Activated CD4-positive, alpha-beta T cell treated with anti-CD3 and anti-CD28 coated beads, Interleukin-2, Interleukin-4, amounts not matched to agents 100 ng/mL and 50 ng/mL, durations not matched to agents 16 hours and 8 hours (primary cell): ENCODE results near the gene ITGB2.

Experiments used
- DNase-seq: peaks from one replicate; pipeline ENCODE4 v3.0.0-alpha.2; 2020; ENCODE audit warnings: low spot score

The ITGB2 gene

GRCh38 chr21:44920694-44921604, at the start of gene ITGB2:
Gene ITGB2, minus strand, starts transcription at chr21:44920899. Its CDS starts 10,117 bp downstream, at chr21:44910782.
- DNase-seq = peak; percentile 84

GRCh38 chr21:44969931-44970755, 49.4 kb upstream of the ITGB2 start:
- DNase-seq = no peak

- DNase-seq = no peak
Measured at GRCh38 chr21:44969066-44969670, 48.5 kb upstream of the ITGB2 start.

DNA sequence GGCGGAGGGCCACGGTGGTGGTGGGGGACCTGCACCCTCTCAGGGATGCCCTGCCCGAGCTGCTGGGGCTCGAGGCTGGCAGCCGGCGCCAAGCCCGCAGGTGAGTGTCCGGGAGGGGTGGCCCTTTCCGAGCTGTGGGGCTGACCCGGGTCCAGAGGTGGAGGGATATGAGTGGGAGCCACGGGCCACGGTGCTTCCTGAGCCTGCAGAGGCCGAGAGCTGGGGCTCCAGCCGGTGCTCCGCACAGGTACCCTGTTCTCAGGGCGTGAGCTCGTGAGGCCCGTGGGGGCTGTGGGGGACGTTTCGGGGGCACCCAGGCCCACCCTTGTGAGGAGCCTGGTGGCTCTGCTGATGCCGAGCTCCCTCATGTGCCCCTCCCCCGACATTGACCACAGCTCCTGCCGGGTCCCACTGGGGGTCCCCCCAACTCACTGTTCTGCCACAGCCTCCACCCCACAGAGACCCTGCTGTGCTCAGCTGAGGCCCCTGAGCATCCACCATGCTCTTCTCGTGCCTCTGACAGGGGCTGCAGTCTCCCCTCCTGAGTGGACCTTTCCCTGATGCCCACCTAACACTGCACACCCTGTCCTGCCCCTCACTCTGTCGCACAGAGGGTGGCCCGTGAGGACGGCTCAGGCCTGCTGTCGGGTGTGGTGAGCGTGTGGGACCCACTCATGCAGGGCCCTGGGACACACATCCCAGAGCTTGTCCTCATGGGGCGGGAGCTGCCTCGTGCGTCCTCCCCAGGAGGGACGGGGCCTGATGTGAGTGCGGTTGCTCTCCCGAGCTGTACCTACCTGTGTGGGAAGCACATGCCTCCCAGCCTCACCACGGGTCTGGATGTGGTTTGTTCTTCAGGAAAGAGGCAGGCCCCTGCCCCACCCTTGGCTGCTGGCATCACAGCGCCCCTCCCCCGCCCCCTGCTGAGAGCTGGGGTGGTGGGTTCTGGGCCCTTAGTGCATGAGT, 46.7 kb upstream of the ITGB2 start:
- DNase-seq = no peak

- DNase-seq = no peak
Measured at GRCh38 chr21:44966135-44967081, 45.7 kb upstream of the ITGB2 start.

DNA sequence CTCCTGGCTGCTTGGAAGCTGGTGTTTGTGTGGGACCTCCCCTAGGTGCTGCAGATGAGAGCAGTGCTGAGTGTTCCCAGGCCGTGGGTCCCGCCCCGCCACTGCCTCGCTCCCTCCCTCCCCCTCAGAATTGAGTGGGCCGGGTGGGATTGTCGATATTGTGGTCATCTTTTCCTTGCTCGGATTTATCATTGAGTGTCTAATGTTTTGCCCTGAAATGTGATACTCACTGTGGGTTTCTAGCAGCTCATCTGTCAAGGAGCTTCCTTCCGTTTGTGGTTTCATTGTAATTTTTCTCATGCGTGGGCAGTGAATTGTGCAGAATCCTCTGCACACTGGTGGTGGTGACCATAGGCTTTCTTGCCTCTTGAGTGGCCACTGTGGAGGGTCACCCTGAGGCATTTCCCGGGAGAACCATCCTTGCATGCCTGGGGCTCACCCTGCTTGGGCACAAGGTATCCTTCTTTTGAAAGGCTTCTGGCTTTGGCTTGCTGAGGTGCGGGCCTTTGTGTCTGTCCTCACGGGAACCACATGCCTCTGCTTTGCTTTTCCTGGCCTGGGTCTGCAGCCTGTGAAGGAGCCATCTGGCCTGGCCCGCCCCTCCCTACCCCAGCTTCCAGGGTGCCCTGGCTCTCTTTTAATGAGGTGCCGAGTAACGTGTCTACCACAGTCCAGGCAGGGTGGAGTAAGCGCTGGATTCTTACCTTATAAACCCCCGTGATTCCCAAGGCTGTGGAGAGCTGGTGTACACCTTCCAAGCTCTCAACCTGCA, 44.7 kb upstream of the ITGB2 start:
- peak; percentile 44 for DNase-seq

DNA sequence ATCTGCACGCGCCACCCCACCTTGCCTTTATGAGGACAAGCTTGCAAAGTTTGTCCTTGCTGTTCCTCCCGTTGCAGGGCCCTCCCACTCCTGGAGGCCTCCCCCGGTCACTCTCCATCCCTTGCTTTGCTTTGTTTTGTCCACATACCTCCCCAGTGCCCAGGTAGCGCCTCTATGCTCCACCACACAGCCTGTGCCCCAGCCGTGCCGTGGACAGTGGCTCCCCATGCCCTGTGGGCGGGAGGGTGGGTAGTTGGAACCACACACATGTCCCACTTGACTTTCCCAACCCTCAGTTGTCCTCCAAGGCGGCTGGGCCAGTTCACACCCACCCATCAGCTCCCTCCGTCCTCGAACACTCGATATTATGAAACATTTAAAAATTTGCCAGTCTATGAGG, 43.7 kb upstream of the ITGB2 start:
- DNase-seq = no peak

DNA sequence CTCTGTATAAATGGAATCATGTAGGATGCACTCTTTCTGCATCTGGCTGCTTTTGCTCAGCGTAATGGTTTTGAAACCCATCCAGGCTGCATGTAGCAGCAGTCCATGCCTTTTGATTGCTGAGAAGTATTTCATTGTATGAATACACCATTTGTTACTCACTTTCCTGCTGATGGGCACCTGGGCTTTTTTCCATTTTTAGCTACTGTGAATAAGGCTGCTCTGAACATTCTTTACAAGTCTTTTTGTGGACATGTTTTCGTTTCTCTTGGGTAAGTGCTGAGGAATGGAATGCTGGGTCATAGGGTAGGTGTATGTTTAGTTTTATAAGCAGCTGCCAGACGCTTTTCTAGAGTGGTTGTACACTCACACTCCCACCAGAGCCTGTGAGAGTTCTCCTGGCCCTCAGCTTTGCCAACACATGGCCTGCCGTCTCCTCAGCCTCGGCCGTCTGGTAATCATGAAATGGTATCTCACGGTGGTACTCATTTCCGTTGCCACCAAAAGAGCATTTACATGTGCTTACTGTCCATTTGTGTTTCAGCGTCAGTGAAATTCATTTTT, 41.8 kb upstream of the ITGB2 start:
- DNase-seq = no peak

DNA sequence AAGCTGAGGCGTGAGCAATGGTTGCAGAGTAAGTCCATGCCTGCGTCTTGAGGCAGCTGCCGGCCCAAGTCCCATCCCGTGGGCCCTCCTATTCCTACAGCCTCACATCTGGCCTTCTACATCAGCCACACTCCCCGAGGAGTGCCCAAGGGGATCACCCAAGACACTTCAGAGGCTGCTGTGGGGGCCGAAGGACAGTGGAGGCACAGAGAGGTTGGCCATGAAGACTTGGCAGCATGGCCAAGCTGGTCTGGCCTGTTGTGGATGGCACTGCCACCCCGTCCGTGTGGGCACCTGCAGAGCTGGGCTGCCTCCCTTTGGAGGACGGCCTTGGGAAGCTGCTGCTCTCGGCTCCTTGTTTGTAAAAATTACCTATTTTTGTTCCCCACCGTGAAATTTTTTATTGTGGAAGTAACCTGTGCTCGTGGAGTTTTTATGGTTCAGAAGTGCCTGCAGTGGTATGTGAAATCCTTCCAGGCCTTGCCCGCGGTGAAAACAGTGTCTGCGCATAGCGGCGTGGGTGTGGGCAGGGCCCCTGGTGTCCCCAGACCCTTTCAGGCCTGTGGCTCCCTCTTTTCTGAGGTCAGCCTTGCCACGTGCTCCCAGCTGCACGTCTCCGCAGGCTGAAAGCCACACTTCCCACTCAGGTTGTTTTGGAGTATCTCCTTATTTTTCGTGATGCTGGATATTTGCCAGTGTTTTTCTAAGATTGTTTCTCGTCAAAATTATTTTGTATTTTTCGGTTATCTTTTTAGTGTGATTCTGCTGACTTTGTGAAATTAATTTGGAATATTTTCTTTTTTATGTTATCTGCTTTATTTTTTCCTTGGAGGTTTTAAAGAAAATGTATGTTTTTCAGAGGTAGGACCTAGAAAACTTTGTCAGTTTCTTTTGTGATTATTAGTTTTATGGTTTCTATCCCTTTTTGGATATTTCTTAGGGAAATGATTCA, 39.7 kb upstream of the ITGB2 start:
- DNase-seq = no peak

DNA sequence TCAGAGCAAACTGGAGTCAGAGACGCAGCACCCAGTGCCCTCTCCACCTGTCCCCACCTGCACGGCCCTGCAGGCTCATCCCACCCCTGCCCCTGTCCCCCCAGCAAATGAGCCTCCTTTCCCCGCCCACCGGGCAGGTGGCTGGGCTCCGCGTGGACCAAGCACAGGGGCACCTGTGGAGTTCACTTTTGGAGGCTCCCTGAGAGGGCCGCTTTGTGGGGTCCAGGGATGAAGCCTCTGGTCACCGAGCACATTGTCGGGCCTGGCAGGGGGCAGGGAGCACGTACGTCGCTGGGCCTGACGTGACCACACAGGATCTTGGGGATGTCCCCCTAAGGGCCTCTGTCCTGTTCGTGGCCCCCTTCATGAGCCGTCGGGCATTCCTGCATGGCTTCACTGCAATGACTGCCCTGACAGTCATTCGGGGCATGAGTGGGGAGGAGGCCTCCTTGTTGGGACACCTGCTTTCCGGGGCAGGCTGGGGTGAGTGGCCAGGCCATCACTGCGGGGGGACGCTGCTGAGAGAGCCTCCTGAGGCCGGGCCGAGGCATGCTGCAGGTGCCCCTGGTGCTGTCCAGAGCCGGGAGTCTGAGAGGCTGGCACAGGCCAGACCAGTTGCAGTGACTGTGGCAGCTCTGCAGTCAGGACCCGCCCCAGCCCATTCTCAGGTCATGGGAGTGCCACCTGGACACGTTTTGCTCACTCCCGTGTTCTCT, 38.8 kb upstream of the ITGB2 start:
- no peak for DNase-seq

DNA sequence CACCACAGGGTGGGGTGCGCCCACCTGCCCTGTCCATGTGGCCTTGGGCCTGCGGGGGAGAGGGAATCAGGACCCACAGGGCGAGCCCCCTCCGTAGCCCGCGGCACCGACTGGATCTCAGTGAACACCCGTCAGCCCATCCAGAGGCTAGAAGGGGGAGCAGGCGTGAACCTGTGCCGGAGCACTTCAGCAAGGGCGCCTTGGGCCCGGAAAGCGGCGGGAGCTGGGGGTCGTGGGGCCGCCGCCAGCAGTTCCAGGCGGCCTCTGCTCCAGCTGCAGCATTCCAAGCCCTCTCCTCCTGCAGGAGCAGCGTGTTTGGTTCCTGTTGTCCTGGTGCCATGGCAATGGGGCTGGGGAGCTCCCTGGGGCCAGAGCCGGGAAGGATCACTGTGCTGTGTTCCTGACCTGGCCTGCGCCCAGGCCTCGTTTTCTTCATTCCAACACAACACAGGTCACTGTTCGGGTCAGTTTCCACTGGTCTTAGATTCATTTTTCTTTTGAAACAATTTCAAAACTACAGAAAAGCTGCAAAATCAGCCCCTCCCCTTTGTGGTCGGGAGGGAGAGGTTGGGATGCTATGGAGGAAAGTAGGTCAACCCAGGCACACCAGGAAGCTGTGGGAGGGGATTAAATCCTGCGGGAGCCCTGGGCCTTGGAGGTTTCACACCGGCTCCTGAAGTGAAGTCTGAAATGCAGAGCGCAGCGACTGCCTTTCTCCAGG, 37.9 kb upstream of the ITGB2 start:
- DNase-seq = no peak

DNA sequence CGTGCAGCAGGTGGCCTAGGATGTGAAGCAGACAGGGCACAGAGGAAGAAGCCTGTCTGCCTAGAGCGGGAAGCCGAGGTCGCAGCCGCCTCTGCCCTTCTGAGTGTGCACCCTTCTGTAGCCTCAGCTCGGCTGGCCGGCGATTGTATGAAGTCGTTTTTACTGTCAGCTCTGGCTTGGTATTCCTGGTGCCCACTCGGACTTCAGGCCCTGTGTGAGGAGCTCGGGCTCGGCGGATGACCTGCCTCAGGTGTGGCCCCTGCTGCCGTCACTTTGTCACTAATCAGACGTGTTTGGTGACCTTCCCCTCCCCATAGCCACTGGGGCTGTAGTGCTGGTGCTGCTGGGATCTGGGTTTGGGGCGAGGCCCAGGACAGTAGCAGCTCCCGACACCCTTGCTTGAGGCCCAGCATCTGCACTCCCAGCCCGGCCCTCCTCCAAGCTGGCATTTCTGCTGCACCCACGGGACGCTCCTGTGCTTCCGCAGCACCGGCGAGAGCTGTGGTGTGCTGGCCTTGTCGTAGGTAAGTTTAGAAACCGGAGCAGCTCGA, 37.3 kb upstream of the ITGB2 start:
- DNase-seq = no peak

- no peak for DNase-seq
Measured at GRCh38 chr21:44957047-44957831, 36.5 kb upstream of the ITGB2 start.

- no peak for DNase-seq
Measured at GRCh38 chr21:44956356-44957046, 35.8 kb upstream of the ITGB2 start.

DNA sequence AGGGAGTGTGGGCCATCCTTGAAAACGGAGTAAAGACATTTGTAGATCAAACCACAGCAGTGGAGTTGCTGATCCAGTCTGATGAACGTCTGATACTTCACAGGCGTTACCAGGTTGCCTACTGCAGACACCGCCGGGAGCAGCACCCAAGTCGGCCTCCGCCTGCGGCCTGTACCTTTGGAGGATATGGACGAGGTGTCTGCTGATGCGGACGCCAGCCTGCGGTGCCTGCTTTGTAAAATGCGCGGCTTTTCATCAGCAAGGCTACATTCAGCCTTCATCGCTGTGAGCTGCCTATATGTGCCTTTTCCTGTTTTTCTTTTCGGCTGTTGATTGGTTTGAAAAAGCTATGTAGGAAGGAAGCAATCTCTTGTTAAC, 35.1 kb upstream of the ITGB2 start:
- no peak for DNase-seq
